GM18873 (cell line): Measurements from ENCODE around the gene TLCD5.

Experiments used
- ATAC-seq: cut with Tn5 transposase; IDR thresholded peaks from one replicate; pipeline ENCODE4 v1.9.1; 2021; ENCODE audit warnings: mild to moderate bottlenecking, moderate library complexity, moderate number of reproducible peaks; ENCODE audit not compliant: unreplicated experiment, low FRiP score

Gene TLCD5

GRCh38 chr11:120335908-120336640 is 11.0 kb downstream of the TLCD5 start, which contains the start of gene ARHGEF12:
ARHGEF12 (plus strand) TSS chr11:120336413; CDS start chr11:120337244, 831 bp downstream.
- ATAC-seq: no peak

- no peak for ATAC-seq
Observed at GRCh38 chr11:120336641-120337354, 11.7 kb downstream of the TLCD5 start.

DNA sequence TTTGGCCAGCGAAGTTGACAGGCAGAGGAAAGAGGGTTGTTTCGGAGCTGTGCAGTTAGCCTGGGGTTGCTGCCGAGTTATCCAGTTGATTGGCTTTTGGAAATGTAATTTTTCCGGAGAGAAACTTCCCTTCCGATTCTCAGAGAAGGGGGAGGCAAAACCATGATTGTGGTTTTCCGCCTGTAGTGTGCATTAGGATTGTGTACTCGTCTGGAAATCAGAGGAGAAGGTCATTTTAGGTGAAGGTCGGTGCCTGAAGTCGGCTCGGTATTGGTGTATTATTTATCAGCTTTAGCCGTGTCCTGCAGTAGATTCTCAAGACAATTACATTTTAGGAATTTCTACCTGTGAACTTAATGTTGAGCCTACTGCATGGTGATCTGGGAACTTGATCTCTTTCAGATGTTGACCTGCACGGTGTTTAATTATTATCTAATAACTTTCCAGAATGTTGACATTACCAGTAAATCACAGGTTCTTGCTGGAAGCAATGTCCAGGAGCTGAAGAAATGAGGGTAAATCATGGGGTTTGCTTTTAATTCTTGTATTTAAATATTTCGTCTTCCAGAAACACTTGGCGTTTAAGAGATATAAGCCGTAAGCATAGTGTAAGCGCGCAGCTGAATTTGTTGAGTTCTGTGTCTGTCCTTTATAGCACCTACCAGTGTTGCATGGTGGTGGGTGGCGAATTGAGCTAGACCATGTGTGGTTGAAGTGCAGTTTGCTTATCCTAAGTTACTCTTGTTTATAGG is 12.4 kb downstream of the TLCD5 start:
- ATAC-seq: no peak

- no peak for ATAC-seq
Observed at GRCh38 chr11:120338107-120338933, 13.2 kb downstream of the TLCD5 start.

DNA sequence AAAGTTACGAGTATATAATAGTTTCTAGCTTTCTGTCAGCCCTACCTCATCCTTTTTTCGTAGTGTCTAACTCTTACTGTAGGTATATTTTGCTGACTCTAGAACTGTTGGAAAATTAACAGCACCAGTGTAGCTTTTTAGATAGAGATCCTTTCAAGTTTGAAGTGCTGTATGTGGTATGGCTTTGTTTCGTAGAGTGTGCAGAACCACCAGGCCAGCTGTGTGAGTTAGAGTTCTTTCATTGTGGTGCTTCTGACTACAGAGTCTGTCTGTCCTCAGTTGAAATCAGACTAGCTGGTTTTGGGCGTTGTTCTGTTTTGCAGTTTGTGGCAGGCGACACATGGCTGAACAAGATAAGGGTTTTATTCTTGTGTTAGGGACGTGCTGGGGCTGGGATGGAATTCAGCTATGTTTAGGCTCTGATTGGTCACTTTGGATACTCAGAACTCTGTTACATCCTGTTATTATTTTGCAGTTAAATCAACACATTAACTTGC is 14.3 kb downstream of the TLCD5 start:
- ATAC-seq: no peak

GRCh38 chr11:120340529-120340928 is 15.4 kb downstream of the TLCD5 start:
- ATAC-seq: no peak

GRCh38 chr11:120342226-120342625 is 17.1 kb downstream of the TLCD5 start:
- ATAC-seq: no peak

DNA sequence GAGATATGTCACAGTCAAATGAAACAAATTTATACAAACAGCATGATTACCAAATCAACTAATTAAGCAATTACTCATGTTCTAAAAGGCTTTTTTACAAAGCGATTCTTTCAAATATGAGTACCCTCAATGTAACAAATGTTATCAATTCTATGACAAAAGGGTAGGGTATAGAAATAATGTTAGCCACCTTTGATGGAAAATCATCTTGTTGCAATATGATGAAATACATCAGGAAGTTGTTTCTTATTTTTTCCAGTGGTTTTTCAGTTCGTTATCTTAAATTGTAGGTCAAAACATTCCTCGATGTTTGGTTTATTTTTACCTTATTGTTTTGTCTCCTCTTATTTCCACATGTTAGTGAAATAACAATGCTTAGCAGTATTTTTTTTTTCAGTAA is 17.6 kb downstream of the TLCD5 start:
- ATAC-seq: no peak

DNA sequence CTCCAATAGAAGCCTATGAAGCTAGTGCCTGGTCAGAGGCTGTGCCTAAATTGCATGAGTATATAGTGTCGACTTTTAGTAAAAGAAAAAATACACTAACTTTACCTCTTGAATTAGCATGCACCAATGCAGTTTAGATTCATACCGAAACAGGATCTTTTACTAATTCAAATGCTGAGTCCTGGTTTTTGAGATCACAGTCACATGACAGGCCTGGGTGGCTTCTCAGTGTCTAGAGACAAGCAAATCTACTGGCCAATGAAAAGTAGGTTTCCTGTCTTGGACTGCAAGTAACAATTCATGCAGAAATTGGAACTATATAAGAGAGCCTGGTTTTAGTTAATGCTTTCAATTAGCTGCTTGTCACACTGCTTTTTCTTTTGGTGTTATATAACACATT is 18.3 kb downstream of the TLCD5 start:
- ATAC-seq: no peak

DNA sequence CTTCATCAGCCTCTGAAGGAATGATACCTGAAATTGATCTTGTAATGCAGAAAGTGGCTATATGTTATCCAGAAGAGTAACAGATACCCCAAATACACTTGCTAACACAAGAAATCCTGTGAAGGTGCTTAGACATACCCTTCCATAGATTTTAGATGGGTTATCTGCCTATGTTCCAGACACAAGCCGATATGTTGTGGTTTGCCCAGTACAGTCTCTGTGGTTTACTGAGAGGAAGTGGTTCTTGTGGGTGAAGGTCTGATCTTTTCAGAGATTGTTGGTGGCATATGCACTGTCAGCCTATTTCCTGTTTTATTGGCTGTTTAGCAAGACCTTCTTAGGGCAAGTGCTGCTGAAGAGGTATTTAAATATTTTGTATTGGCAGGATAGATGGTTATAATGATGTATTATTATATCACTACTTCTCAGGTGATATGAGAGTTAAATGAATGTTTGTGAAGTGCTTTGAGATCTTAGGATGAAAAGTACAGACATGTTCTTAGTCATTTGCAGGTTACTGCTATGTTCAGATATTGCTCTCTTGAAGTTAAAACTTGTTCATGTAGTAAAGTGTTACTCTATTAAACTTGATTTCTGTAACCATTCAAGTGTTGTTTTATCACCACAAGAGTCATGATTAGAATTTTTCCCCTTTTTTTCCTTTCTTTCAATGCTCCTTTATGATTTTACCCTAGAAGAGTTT is 19.4 kb downstream of the TLCD5 start:
- peak; percentile 85 for ATAC-seq

GRCh38 chr11:120346233-120346632 is 21.1 kb downstream of the TLCD5 start:
- no peak for ATAC-seq

DNA sequence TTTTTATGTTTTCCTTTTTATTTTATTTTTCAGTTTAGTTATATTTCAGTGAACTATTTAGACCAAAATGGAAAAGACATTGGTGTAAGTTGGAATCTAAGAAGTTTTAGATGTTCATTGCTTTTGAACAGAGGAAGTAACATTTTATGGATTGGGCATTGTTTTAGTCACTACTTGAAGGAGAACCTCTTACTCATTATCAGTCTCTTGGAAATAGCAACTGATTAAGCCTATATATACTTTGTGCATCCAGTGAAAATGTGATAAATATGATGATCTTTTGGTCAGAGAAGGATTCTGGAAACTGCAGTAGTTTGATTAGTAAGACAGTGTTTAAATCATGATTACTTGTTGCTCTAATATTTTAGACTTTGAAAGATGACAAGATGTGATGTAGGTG is 25.5 kb downstream of the TLCD5 start:
- ATAC-seq: no peak

- ATAC-seq: no peak
Observed at GRCh38 chr11:120352405-120352804, 27.3 kb downstream of the TLCD5 start.

DNA sequence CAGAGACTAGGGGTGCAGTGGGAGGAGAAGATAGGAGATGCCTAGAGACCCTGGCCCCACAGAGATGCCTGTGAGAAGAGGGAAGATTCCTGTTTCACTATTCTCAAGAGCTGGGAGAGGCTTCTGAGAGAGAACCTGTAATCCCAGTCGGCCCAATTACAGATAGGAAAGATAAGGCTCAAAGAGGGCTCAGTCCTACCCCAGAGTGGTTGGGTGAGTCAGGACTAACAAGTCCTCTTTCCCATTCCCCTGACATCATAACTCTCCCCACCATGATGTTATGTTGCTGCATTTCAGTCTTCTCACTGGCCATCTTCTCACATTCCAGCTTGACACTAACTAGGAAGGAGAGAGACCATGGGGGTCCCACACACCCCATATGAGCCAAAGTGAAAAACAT is 29.0 kb downstream of the TLCD5 start:
- no peak for ATAC-seq

- ATAC-seq: no peak
Observed at GRCh38 chr11:120354779-120355178, 29.7 kb downstream of the TLCD5 start.

- no peak for ATAC-seq
Observed at GRCh38 chr11:120357620-120358019, 32.5 kb downstream of the TLCD5 start.

DNA sequence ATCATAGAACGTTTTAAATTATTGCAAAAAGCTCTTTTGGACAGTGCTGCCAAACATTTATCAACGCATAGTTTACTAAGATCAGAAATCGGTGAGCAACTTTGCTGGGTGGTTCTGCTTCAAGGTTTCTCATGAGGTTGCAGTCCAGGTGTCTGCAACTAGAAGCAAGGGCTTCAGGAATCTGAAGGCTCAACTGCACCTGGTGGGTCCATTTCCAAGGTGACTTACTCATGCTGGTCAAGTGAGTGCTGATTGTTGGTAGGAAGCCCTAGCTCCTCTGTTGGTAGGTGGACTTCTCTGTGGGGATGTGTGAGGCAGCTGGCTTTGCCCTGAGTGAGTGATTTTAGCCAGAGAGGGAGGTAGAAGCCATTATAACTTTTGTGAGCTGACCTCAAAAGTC is 33.6 kb downstream of the TLCD5 start:
- no peak for ATAC-seq

- ATAC-seq: no peak
Observed at GRCh38 chr11:120363436-120363835, 38.3 kb downstream of the TLCD5 start.

- ATAC-seq: no peak
Observed at GRCh38 chr11:120365512-120365911, 40.4 kb downstream of the TLCD5 start.

- no peak for ATAC-seq
Observed at GRCh38 chr11:120372296-120372695, 47.2 kb downstream of the TLCD5 start.
